ENCODE data around the gene SPDEF. TPM values are rescaled to one million over a fixed set of nuclear protein-coding genes. Genes with fewer than 3 reads are reported as not detected.
A peak's percentile ranks its signal among the peaks of the same experiment; 100 is the strongest.

The SPDEF gene
- polyA plus RNA-seq (2013, experiment 1 of 2; ENCODE audit: insufficient read length): not detected
- not detected for polyA plus RNA-seq (2013, experiment 2 of 2; ENCODE audit: insufficient read length)

GRCh38 chr6:34556031-34556471, at the start of gene SPDEF:
Gene SPDEF (minus strand): TSS chr6:34556329. CDS start chr6:34544455, 11,874 bp downstream.
- DNase-seq: no peak

GRCh38 chr6:34603707-34604106, 47.6 kb upstream of the SPDEF start:
- DNase-seq: no peak

- peak; percentile 28 for DNase-seq
Measured at GRCh38 chr6:34602318-34603111, 46.4 kb upstream of the SPDEF start.

GRCh38 chr6:34601706-34602105, 45.6 kb upstream of the SPDEF start:
- DNase-seq: no peak

GRCh38 chr6:34600796-34601195, 44.7 kb upstream of the SPDEF start:
- DNase-seq: no peak

GRCh38 chr6:34600101-34600500, 44.0 kb upstream of the SPDEF start:
- DNase-seq: no peak

GRCh38 chr6:34598712-34599111, 42.6 kb upstream of the SPDEF start:
- DNase-seq: no peak

GRCh38 chr6:34597605-34598353, 41.6 kb upstream of the SPDEF start:
- no peak for DNase-seq

GRCh38 chr6:34596798-34597197, 40.7 kb upstream of the SPDEF start:
- DNase-seq: no peak

GRCh38 chr6:34595332-34596184, 39.4 kb upstream of the SPDEF start:
- peak; percentile 26 for DNase-seq

- no peak for DNase-seq
Measured at GRCh38 chr6:34593701-34594100, 37.6 kb upstream of the SPDEF start.

- no peak for DNase-seq
Measured at GRCh38 chr6:34592208-34592952, 36.3 kb upstream of the SPDEF start.

GRCh38 chr6:34589691-34590090, 33.6 kb upstream of the SPDEF start:
- DNase-seq: no peak

- DNase-seq: no peak
Measured at GRCh38 chr6:34589140-34589539, 33.0 kb upstream of the SPDEF start.

- no peak for DNase-seq
Measured at GRCh38 chr6:34587851-34588250, 31.7 kb upstream of the SPDEF start.

GRCh38 chr6:34587325-34587724, 31.2 kb upstream of the SPDEF start:
- DNase-seq: no peak

GRCh38 chr6:34586327-34587040, 30.4 kb upstream of the SPDEF start:
- DNase-seq: no peak

GRCh38 chr6:34585512-34586061, 29.5 kb upstream of the SPDEF start:
- DNase-seq: no peak

GRCh38 chr6:34585108-34585507, 29.0 kb upstream of the SPDEF start:
- DNase-seq: no peak

- DNase-seq: no peak
Measured at GRCh38 chr6:34584694-34585093, 28.6 kb upstream of the SPDEF start.
